ENCODE measurements around the gene DEPDC5. TPM values are rescaled to one million over a fixed set of nuclear protein-coding genes. Genes with fewer than 3 reads are reported as not detected.
A peak's percentile ranks its signal among the peaks of the same experiment; 100 is the strongest.

Gene DEPDC5
- total and polyA plus RNA-seq, 9 of the 15 experiments (the other 6 are each of a cell fraction or from before 2014, with no cell fraction given) = 2.3 to 12.3 (median 10.7) TPM

DNA sequence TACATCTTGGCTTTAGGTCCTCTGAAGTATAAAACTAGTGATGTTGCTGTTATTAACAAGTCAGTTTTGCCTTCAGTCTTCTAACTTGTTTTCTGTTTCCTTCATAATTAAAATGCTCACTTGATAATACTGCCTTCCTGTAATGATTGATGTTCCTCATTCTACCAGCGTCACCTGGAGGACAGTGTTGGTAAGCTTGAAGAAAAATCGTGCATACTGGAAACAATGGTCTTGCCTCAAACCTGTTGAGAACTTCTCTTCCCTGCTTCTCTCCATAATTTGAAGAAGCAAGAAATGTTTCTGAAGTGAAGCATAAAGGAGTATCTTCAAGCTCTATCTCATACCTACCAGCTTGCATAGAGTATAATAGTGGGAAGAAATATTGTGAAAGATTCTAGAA is 193.5 kb downstream of the DEPDC5 start (continued):
- TF ChIP-seq, protein P1, sequence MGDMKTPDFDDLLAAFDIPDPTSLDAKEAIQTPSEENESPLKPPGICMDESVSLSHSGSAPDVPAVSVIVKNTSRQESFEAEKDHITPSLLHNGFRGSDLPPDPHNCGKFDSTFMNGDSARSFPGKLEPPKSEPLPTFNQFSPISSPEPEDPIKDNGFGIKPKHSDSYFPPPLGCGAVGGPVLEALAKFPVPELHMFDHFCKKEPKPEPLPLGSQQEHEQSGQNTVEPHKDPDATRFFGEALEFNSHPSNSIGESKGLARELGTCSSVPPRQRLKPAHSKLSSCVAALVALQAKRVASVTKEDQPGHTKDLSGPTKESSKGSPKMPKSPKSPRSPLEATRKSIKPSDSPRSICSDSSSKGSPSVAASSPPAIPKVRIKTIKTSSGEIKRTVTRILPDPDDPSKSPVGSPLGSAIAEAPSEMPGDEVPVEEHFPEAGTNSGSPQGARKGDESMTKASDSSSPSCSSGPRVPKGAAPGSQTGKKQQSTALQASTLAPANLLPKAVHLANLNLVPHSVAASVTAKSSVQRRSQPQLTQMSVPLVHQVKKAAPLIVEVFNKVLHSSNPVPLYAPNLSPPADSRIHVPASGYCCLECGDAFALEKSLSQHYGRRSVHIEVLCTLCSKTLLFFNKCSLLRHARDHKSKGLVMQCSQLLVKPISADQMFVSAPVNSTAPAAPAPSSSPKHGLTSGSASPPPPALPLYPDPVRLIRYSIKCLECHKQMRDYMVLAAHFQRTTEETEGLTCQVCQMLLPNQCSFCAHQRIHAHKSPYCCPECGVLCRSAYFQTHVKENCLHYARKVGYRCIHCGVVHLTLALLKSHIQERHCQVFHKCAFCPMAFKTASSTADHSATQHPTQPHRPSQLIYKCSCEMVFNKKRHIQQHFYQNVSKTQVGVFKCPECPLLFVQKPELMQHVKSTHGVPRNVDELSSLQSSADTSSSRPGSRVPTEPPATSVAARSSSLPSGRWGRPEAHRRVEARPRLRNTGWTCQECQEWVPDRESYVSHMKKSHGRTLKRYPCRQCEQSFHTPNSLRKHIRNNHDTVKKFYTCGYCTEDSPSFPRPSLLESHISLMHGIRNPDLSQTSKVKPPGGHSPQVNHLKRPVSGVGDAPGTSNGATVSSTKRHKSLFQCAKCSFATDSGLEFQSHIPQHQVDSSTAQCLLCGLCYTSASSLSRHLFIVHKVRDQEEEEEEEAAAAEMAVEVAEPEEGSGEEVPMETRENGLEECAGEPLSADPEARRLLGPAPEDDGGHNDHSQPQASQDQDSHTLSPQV (IDR thresholded peaks at IDR 0.05) = peak; percentile 34; the same call in 1 of the 2 replicates
- TF ChIP-seq, protein P2, sequence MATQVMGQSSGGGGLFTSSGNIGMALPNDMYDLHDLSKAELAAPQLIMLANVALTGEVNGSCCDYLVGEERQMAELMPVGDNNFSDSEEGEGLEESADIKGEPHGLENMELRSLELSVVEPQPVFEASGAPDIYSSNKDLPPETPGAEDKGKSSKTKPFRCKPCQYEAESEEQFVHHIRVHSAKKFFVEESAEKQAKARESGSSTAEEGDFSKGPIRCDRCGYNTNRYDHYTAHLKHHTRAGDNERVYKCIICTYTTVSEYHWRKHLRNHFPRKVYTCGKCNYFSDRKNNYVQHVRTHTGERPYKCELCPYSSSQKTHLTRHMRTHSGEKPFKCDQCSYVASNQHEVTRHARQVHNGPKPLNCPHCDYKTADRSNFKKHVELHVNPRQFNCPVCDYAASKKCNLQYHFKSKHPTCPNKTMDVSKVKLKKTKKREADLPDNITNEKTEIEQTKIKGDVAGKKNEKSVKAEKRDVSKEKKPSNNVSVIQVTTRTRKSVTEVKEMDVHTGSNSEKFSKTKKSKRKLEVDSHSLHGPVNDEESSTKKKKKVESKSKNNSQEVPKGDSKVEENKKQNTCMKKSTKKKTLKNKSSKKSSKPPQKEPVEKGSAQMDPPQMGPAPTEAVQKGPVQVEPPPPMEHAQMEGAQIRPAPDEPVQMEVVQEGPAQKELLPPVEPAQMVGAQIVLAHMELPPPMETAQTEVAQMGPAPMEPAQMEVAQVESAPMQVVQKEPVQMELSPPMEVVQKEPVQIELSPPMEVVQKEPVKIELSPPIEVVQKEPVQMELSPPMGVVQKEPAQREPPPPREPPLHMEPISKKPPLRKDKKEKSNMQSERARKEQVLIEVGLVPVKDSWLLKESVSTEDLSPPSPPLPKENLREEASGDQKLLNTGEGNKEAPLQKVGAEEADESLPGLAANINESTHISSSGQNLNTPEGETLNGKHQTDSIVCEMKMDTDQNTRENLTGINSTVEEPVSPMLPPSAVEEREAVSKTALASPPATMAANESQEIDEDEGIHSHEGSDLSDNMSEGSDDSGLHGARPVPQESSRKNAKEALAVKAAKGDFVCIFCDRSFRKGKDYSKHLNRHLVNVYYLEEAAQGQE (IDR thresholded peaks at IDR 0.05; ENCODE audit: borderline replicate concordance) = peak; percentile 83
- TF ChIP-seq, protein P2 (CRISPR knock-in tag; IDR thresholded peaks at IDR 0.05; ENCODE audit: low read depth) = no peak
- TF ChIP-seq BRCA1 (IDR thresholded peaks at IDR 0.05) (no peak), BRCA1 (CRISPR knock-in tag; IDR thresholded peaks at IDR 0.05) (no peak), ZNF140 (CRISPR knock-in tag; IDR thresholded peaks at IDR 0.05) (no peak), CC2D1A (IDR thresholded peaks at IDR 0.05) (peak; percentile 53; the same call in 1 of the 2 replicates), DEAF1 (CRISPR knock-in tag; IDR thresholded peaks at IDR 0.05) (peak; percentile 87)
- TF ChIP-seq, protein P3, sequence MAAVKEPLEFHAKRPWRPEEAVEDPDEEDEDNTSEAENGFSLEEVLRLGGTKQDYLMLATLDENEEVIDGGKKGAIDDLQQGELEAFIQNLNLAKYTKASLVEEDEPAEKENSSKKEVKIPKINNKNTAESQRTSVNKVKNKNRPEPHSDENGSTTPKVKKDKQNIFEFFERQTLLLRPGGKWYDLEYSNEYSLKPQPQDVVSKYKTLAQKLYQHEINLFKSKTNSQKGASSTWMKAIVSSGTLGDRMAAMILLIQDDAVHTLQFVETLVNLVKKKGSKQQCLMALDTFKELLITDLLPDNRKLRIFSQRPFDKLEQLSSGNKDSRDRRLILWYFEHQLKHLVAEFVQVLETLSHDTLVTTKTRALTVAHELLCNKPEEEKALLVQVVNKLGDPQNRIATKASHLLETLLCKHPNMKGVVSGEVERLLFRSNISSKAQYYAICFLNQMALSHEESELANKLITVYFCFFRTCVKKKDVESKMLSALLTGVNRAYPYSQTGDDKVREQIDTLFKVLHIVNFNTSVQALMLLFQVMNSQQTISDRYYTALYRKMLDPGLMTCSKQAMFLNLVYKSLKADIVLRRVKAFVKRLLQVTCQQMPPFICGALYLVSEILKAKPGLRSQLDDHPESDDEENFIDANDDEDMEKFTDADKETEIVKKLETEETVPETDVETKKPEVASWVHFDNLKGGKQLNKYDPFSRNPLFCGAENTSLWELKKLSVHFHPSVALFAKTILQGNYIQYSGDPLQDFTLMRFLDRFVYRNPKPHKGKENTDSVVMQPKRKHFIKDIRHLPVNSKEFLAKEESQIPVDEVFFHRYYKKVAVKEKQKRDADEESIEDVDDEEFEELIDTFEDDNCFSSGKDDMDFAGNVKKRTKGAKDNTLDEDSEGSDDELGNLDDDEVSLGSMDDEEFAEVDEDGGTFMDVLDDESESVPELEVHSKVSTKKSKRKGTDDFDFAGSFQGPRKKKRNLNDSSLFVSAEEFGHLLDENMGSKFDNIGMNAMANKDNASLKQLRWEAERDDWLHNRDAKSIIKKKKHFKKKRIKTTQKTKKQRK (IDR thresholded peaks at IDR 0.05; ENCODE audit: borderline replicate concordance, low read depth, low read length) = no peak

Measured in K562 (cell line).